SK-N-SH treated with all-trans-retinoic acid at 6 μM for 48 hours (cell line): Measurements from ENCODE around the gene KCNC4.

Experiments
- ATAC-seq: fragments of 200-7000 bp; cut with Tn5 transposase; 3 replicates; pipeline ENCODE4 v1.9.1; 2020; ENCODE audit warnings: mild to moderate bottlenecking, moderate library complexity
- ARNTL ChIP-seq: fragments of 450-650 bp; formaldehyde crosslinking; IDR thresholded peaks from 2 replicates; pipeline ENCODE4 v1.5.0; 2020; ENCODE audit warnings: low read depth, mild to moderate bottlenecking, moderate library complexity, borderline replicate concordance
- BACH2 ChIP-seq: fragments of 250-450 bp; sonication (Bioruptor Pico); IDR thresholded peaks from 2 replicates; pipeline ENCODE4 v1.9.0; 2021; ENCODE audit warnings: mild to moderate bottlenecking, borderline replicate concordance
- CSDC2 ChIP-seq: fragments of 250-450 bp; sonication (Bioruptor Pico); IDR thresholded peaks from 2 replicates; pipeline ENCODE4 v1.5.0; 2020; ENCODE audit warnings: mild to moderate bottlenecking, moderate library complexity
- CSRNP3 ChIP-seq: fragments of 250-450 bp; sonication (Bioruptor Pico); IDR thresholded peaks from 2 replicates; pipeline ENCODE4 v1.5.1; 2021; ENCODE audit warnings: mild to moderate bottlenecking, moderate library complexity
- ESRRG ChIP-seq: fragments of 250-450 bp; sonication (Bioruptor Pico); IDR thresholded peaks from 2 replicates; pipeline ENCODE4 v1.6.1; 2021; ENCODE audit warnings: mild to moderate bottlenecking
- GLIS3 ChIP-seq: fragments of 250-450 bp; sonication (Bioruptor Pico); IDR thresholded peaks from 2 replicates; pipeline ENCODE4 v1.5.0; 2020; ENCODE audit warnings: mild to moderate bottlenecking, moderate library complexity
- OSR1 ChIP-seq: fragments of 250-450 bp; sonication (Bioruptor Pico); IDR thresholded peaks from 2 replicates; pipeline ENCODE4 v1.8.0; 2022; ENCODE audit warnings: moderate library complexity, mild to moderate bottlenecking, inconsistent platforms
- POU6F1 ChIP-seq: fragments of 250-450 bp; sonication (Bioruptor Pico); IDR thresholded peaks from 2 replicates; pipeline ENCODE4 v1.8.0; 2021; ENCODE audit warnings: low read depth, mild to moderate bottlenecking, moderate library complexity, borderline replicate concordance
- RARB ChIP-seq: fragments of 250-450 bp; sonication (Bioruptor Pico); IDR thresholded peaks from 2 replicates; pipeline ENCODE4 v1.8.0; 2021; ENCODE audit warnings: mild to moderate bottlenecking, moderate library complexity
- SNAI2 ChIP-seq: fragments of 250-450 bp; sonication (Bioruptor Pico); IDR thresholded peaks from 2 replicates; pipeline ENCODE4 v1.5.0; 2020; ENCODE audit warnings: mild to moderate bottlenecking, moderate library complexity
- TCF4 ChIP-seq: fragments of 250-450 bp; sonication (Bioruptor Pico); IDR thresholded peaks from 2 replicates; pipeline ENCODE4 v1.8.0; 2021; ENCODE audit warnings: mild to moderate bottlenecking, moderate library complexity, borderline replicate concordance
- TOX ChIP-seq: fragments of 250-450 bp; sonication (Bioruptor Pico); IDR thresholded peaks from 2 replicates; pipeline ENCODE4 v1.8.0; 2021; ENCODE audit warnings: mild to moderate bottlenecking, moderate library complexity, borderline replicate concordance
- ZC3H10 ChIP-seq: fragments of 250-450 bp; sonication (Bioruptor Pico); IDR thresholded peaks from 2 replicates; pipeline ENCODE4 v1.5.1; 2021; ENCODE audit warnings: mild to moderate bottlenecking, moderate library complexity
- ZFP3 ChIP-seq: fragments of 250-450 bp; sonication (Bioruptor Pico); IDR thresholded peaks from 2 replicates; pipeline ENCODE4 v1.5.0; 2020; ENCODE audit warnings: mild to moderate bottlenecking, moderate library complexity
- ZFP30 ChIP-seq: fragments of 450-650 bp; formaldehyde crosslinking; IDR thresholded peaks from 2 replicates; pipeline ENCODE4 v1.5.0; 2022; ENCODE audit warnings: mild to moderate bottlenecking, moderate library complexity
- ZNF565 ChIP-seq: fragments of 450-650 bp; formaldehyde crosslinking; conservative IDR thresholded peaks from 2 replicates; pipeline ENCODE4 v1.5.0; 2020; ENCODE audit warnings: low read depth, mild to moderate bottlenecking, moderate library complexity
- ZNF70 ChIP-seq: fragments of 450-650 bp; formaldehyde crosslinking; IDR thresholded peaks from 2 replicates; pipeline ENCODE4 v1.5.0; 2020; ENCODE audit warnings: mild to moderate bottlenecking, moderate library complexity
- ZNF8 ChIP-seq: fragments of 450-650 bp; formaldehyde crosslinking; IDR thresholded peaks from 2 replicates; pipeline ENCODE4 v1.5.0; 2020; ENCODE audit warnings: mild to moderate bottlenecking, moderate library complexity
- TF ChIP-seq, protein P1 (sequence below): fragments of 250-450 bp; sonication (Bioruptor Pico); IDR thresholded peaks from 2 replicates; pipeline ENCODE4 v1.5.0; 2020; ENCODE audit warnings: mild to moderate bottlenecking, moderate library complexity
- TF ChIP-seq, protein P2 (sequence below): fragments of 250-450 bp; sonication (Bioruptor Pico); IDR thresholded peaks from 2 replicates; pipeline ENCODE4 v1.5.1; 2020; ENCODE audit warnings: low read depth, mild to moderate bottlenecking, moderate library complexity
- TF ChIP-seq, protein P3 (sequence below): fragments of 250-450 bp; sonication (Bioruptor Pico); IDR thresholded peaks from 2 replicates; pipeline ENCODE4 v1.8.0; 2020; ENCODE audit warnings: mild to moderate bottlenecking, moderate library complexity, borderline replicate concordance

The KCNC4 gene

DNA sequence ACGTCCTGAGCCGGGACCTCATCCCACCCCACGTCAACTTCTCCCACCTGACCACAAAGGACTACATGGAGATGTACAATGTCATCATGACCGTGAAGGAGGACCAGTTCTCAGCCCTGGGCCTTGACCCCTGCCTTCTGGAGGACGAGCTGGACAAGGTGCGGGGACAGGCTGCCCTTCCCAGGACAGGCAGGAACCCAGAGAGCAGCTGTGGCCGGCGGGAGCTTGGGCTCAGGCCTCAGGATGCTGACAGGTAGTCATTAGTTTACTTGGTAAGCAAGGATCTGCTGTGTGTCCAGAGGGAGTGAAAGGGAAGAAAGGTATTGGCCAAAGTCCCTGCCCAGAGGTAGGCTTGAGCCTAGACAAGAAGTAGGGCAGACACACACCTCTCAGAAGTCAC is 17.6 kb upstream of the KCNC4 start:
- no peak for TF ChIP-seq ZNF70 (CRISPR knock-in tag)
- TF ChIP-seq, protein P1, sequence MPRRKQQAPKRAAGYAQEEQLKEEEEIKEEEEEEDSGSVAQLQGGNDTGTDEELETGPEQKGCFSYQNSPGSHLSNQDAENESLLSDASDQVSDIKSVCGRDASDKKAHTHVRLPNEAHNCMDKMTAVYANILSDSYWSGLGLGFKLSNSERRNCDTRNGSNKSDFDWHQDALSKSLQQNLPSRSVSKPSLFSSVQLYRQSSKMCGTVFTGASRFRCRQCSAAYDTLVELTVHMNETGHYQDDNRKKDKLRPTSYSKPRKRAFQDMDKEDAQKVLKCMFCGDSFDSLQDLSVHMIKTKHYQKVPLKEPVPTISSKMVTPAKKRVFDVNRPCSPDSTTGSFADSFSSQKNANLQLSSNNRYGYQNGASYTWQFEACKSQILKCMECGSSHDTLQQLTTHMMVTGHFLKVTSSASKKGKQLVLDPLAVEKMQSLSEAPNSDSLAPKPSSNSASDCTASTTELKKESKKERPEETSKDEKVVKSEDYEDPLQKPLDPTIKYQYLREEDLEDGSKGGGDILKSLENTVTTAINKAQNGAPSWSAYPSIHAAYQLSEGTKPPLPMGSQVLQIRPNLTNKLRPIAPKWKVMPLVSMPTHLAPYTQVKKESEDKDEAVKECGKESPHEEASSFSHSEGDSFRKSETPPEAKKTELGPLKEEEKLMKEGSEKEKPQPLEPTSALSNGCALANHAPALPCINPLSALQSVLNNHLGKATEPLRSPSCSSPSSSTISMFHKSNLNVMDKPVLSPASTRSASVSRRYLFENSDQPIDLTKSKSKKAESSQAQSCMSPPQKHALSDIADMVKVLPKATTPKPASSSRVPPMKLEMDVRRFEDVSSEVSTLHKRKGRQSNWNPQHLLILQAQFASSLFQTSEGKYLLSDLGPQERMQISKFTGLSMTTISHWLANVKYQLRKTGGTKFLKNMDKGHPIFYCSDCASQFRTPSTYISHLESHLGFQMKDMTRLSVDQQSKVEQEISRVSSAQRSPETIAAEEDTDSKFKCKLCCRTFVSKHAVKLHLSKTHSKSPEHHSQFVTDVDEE (CRISPR knock-in tag) = no peak
- TF ChIP-seq ZFP3 (CRISPR knock-in tag) = no peak
- TF ChIP-seq GLIS3 (CRISPR knock-in tag) = no peak
- TF ChIP-seq TCF4 = no peak
- TF ChIP-seq POU6F1 = no peak
- TF ChIP-seq TOX (CRISPR knock-in tag) = no peak
- TF ChIP-seq ARNTL (CRISPR knock-in tag) = no peak
- TF ChIP-seq RARB (CRISPR knock-in tag) = no peak
- no peak for TF ChIP-seq BACH2 (CRISPR knock-in tag)
- TF ChIP-seq CSDC2 = no peak
- no peak for TF ChIP-seq ZFP30 (CRISPR knock-in tag)
- no peak for TF ChIP-seq CSRNP3
- no peak for TF ChIP-seq ZNF8 (CRISPR knock-in tag)
- no peak for TF ChIP-seq ZNF565 (CRISPR knock-in tag)
- TF ChIP-seq OSR1 (CRISPR knock-in tag) = no peak
- TF ChIP-seq ZC3H10 (CRISPR knock-in tag) = no peak
- no peak for TF ChIP-seq SNAI2 (CRISPR knock-in tag)
- no peak for TF ChIP-seq ESRRG (CRISPR knock-in tag)
- TF ChIP-seq, protein P2, sequence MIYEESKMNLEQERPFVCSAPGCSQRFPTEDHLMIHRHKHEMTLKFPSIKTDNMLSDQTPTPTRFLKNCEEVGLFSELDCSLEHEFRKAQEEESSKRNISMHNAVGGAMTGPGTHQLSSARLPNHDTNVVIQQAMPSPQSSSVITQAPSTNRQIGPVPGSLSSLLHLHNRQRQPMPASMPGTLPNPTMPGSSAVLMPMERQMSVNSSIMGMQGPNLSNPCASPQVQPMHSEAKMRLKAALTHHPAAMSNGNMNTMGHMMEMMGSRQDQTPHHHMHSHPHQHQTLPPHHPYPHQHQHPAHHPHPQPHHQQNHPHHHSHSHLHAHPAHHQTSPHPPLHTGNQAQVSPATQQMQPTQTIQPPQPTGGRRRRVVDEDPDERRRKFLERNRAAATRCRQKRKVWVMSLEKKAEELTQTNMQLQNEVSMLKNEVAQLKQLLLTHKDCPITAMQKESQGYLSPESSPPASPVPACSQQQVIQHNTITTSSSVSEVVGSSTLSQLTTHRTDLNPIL (CRISPR knock-in tag) = no peak
- ATAC-seq = no peak

DNA sequence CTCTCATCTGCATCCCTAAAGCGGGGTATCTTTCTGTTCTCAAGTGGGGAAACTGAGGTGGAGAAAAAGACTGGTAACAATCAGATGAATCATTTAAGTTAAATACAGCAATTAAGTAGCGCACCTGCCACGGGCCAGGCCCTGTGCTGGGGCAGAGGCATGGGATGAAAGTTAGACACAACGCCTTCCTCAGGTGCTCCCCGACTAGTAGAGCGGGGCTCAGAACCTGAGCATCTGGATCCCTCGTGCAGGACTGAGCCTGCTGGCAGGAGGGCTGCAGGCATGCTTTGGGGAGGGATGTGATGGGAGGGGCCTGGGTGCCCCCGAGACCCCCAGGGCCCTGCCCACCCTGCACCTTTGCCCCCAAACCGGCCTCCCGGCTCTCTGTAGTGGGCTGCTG is 14.9 kb upstream of the KCNC4 start:
- ATAC-seq = no peak
- TF ChIP-seq ZNF70 (CRISPR knock-in tag) = no peak
- TF ChIP-seq, protein P1 (CRISPR knock-in tag) = no peak
- TF ChIP-seq, protein P3, sequence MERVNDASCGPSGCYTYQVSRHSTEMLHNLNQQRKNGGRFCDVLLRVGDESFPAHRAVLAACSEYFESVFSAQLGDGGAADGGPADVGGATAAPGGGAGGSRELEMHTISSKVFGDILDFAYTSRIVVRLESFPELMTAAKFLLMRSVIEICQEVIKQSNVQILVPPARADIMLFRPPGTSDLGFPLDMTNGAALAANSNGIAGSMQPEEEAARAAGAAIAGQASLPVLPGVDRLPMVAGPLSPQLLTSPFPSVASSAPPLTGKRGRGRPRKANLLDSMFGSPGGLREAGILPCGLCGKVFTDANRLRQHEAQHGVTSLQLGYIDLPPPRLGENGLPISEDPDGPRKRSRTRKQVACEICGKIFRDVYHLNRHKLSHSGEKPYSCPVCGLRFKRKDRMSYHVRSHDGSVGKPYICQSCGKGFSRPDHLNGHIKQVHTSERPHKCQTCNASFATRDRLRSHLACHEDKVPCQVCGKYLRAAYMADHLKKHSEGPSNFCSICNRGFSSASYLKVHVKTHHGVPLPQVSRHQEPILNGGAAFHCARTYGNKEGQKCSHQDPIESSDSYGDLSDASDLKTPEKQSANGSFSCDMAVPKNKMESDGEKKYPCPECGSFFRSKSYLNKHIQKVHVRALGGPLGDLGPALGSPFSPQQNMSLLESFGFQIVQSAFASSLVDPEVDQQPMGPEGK (CRISPR knock-in tag) = no peak
- TF ChIP-seq CSRNP3 = no peak
- TF ChIP-seq CSDC2 = no peak
- no peak for TF ChIP-seq BACH2 (CRISPR knock-in tag)
- no peak for TF ChIP-seq ZFP30 (CRISPR knock-in tag)
- TF ChIP-seq, protein P2 (CRISPR knock-in tag) = no peak
- no peak for TF ChIP-seq RARB (CRISPR knock-in tag)
